ENCODE data around the gene LIAS. TPM values are rescaled to one million over a fixed set of nuclear protein-coding genes. Genes with fewer than 3 reads are reported as not detected.

Gene LIAS
- total and polyA plus RNA-seq, 10 of the 15 experiments (the other 5 are each of a cell fraction or from before 2014, with no cell fraction given): 17.9 to 32.3 (median 26.4) TPM

- Histone ChIP-seq H3K9ac (ENCODE audit: control insufficient read depth, insufficient read depth, low read length) (peak overlapping the region; percentile 88), H2AFZ (ENCODE audit: control insufficient read depth, low read depth, low read length) (peak overlapping the region; percentile 77), H3K27me3 (replicated peaks in 1 of 2; ENCODE audit: control insufficient read depth in 2 of 2, insufficient read depth in 2 of 2, low read length in 1 of 2) (no peaks in the 10 kb centered on the region), H3K27ac (ENCODE audit: control insufficient read depth, insufficient read depth) (peak overlapping the region; percentile 81), H3K4me2 (ENCODE audit: control insufficient read depth, insufficient read depth) (peak overlapping the region; percentile 85), H4K20me1 (ENCODE audit: control insufficient read depth, insufficient read depth) (no peaks in the 10 kb centered on the region), H3K36me3 (ENCODE audit: control insufficient read depth in 2 of 2, insufficient read depth in 2 of 2, low read length in 1 of 2) (peaks cover 0 to 3% of the 10 kb centered on the region in 2 experiments; a peak in 1 of 4 replicates), H3K9me3 (replicated peaks; ENCODE audit: control insufficient read depth, insufficient read depth, low read length) (peaks cover 9% of the 10 kb centered on the region; the same call in 2 of the 3 replicates), H3K4me3 (peak overlapping the region; percentile 95), H3K4me1 (ENCODE audit: control insufficient read depth, insufficient read depth, low read length) (peaks cover 3% of the 10 kb centered on the region), H3K79me2 (ENCODE audit: control insufficient read depth, insufficient read depth, low read length) (peaks cover 47% of the 10 kb centered on the region)
- ATAC-seq (no peak), DNase-seq (ENCODE audit: low read depth, low spot score) (no peak), FAIRE-seq (no peak)
- ChIA-PET POLR2A (interaction anchor here (0.5 to 2.4 kb wide), 9 partner anchors 20 to 241 kb away, joined by 3 to 14 read pairs (median 3); partner anchors contain the start of gene UBE2K), SMC1A (ENCODE audit: uncharacterized antibody, unreplicated experiment) (interaction anchor here (0.6 to 3.0 kb wide), 18 partner anchors 12 to 173 kb away, joined by 3 to 13 read pairs (median 6); partner anchors contain the start of gene SMIM14), CTCF (interaction anchor here (1.1 to 3.1 kb wide), 5 partner anchors 57 to 448 kb away, joined by 3 to 11 read pairs (median 5); no protein-coding TSS in a partner anchor), RAD21 (ENCODE audit: unreplicated experiment) (interaction anchor here (0.7 to 2.6 kb wide), 7 partner anchors 57 to 128 kb away, joined by 3 to 26 read pairs (median 4); partner anchors contain the start of gene SMIM14)
- intact Hi-C loops (cut with micrococcal nuclease; ENCODE audit: unreplicated experiment) (loop anchor here (2.0 to 5.0 kb wide), 3 partner anchors 87 to 451 kb away; partner anchors contain the start of genes PDS5A and SMIM14), in situ Hi-C loops (cut with MboI) (no loop called here)
- no TSS peak for BruUV-seq (replicated peaks)
- 52% methylated on average over 9 of the region's 9 CpGs for WGBS (ENCODE audit: insufficient coverage, insufficient replicate concordance, low lambda C conversion rate, missing lambda C conversion rate)
- TF ChIP-seq NFYA (IDR thresholded peaks at IDR 0.05; ENCODE audit: borderline replicate concordance, low read depth, low read length): no peak
- no peak for TF ChIP-seq MYB (IDR thresholded peaks at IDR 0.05; ENCODE audit: borderline replicate concordance, low read depth, low read length)
Measured at GRCh38 chr4:39525822-39526690, 67.2 kb downstream of the LIAS start.

- FAIRE-seq (no peak), DNase-seq (ENCODE audit: low read depth, low spot score) (no peak), ATAC-seq (peak; percentile 35)
- in situ Hi-C loops (cut with MboI) (no loop called here), intact Hi-C loops (cut with micrococcal nuclease; ENCODE audit: unreplicated experiment) (loop anchor here (2.0 to 5.0 kb wide), 3 partner anchors 86 to 450 kb away; partner anchors contain the start of genes PDS5A and SMIM14)
- peaks cover 47% of the 10 kb centered on the region for H3K79me2 ChIP-seq (ENCODE audit: control insufficient read depth, insufficient read depth, low read length)
- peak overlapping the region; percentile 81 for H3K27ac ChIP-seq (ENCODE audit: control insufficient read depth, insufficient read depth)
- under 1% methylated on average over 22 of the region's 33 CpGs for WGBS (ENCODE audit: insufficient coverage, insufficient replicate concordance, low lambda C conversion rate, missing lambda C conversion rate)
- H3K4me2 ChIP-seq (ENCODE audit: control insufficient read depth, insufficient read depth): peak overlapping the region; percentile 85
- ChIA-PET SMC1A (ENCODE audit: uncharacterized antibody, unreplicated experiment) (interaction anchor here (0.7 to 2.6 kb wide), 16 partner anchors 15 to 252 kb away, joined by 3 to 13 read pairs (median 5); partner anchors contain the start of gene SMIM14), POLR2A (interaction anchor here (0.5 to 2.4 kb wide), 14 partner anchors 16 to 709 kb away, joined by 3 to 14 read pairs (median 4); partner anchors contain the start of gene SMIM14), RAD21 (ENCODE audit: unreplicated experiment) (interaction anchor here (0.7 to 2.6 kb wide), 23 partner anchors 16 to 452 kb away, joined by 3 to 26 read pairs (median 4); partner anchors contain the start of genes SMIM14 and UBE2K), CTCF (interaction anchor here (0.7 to 1.9 kb wide), 9 partner anchors 16 to 452 kb away, joined by 3 to 8 read pairs (median 3); no protein-coding TSS in a partner anchor)
- H3K9me3 ChIP-seq (replicated peaks; ENCODE audit: control insufficient read depth, insufficient read depth, low read length): peaks cover 10% of the 10 kb centered on the region
- H3K36me3 ChIP-seq (ENCODE audit: control insufficient read depth in 2 of 2, insufficient read depth in 2 of 2, low read length in 1 of 2): no peaks in the 10 kb centered on the region
- no peaks in the 10 kb centered on the region for H4K20me1 ChIP-seq (ENCODE audit: control insufficient read depth, insufficient read depth)
- H2AFZ ChIP-seq (ENCODE audit: control insufficient read depth, low read depth, low read length): peak overlapping the region; percentile 77
- H3K4me1 ChIP-seq (ENCODE audit: control insufficient read depth, insufficient read depth, low read length): peaks cover 3% of the 10 kb centered on the region
- peak overlapping the region; percentile 88 for H3K9ac ChIP-seq (ENCODE audit: control insufficient read depth, insufficient read depth, low read length)
- H3K27me3 ChIP-seq (replicated peaks in 1 of 2; ENCODE audit: control insufficient read depth in 2 of 2, insufficient read depth in 2 of 2, low read length in 1 of 2): no peaks in the 10 kb centered on the region
- peak overlapping the region; percentile 95 for H3K4me3 ChIP-seq
- BruUV-seq (replicated peaks): TSS peak; percentile 76
- TF ChIP-seq HDAC6 (IDR thresholded peaks at IDR 0.05; ENCODE audit: unreplicated experiment): no peak
- no peak; the same call in 1 of the 2 replicates for TF ChIP-seq HCFC1 (IDR thresholded peaks at IDR 0.05; ENCODE audit: low read length)
- no peak for TF ChIP-seq KDM1A (IDR thresholded peaks at IDR 0.05; ENCODE audit: borderline replicate concordance)
- TF ChIP-seq IKZF1 (conservative IDR thresholded peaks at IDR 0.05): peak; percentile 74
- no peak for TF ChIP-seq KLF5 (IDR thresholded peaks at IDR 0.05; ENCODE audit: partially characterized antibody)
- no peak for TF ChIP-seq RCOR1 (conservative IDR thresholded peaks at IDR 0.05; ENCODE audit: low read depth, low read length)
- TF ChIP-seq NR2C2 (IDR thresholded peaks at IDR 0.05; ENCODE audit: borderline replicate concordance, control insufficient read depth, insufficient read length, low read depth): no peak
- TF ChIP-seq ZNF622 (IDR thresholded peaks at IDR 0.05): no peak
- no peak for TF ChIP-seq TCF3 (IDR thresholded peaks at IDR 0.05; ENCODE audit: borderline replicate concordance, insufficient read depth, low read depth, low read length)
- no peak for TF ChIP-seq MEF2B (IDR thresholded peaks at IDR 0.05; ENCODE audit: partially characterized antibody, poor library complexity, severe bottlenecking)
- TF ChIP-seq CEBPB (IDR thresholded peaks at IDR 0.05; ENCODE audit: borderline replicate concordance in 1 of 2, low read depth in 2 of 2, low read length in 2 of 2): no peak
- no peak; the same call in 1 of the 2 replicates for TF ChIP-seq SIN3A (IDR thresholded peaks at IDR 0.05; ENCODE audit: low read depth, low read length)
Measured at GRCh38 chr4:39526765-39527295, 68.0 kb downstream of the LIAS start.

Measured in GM12878 (cell line).